ENCODE data around the gene LRRC36. TPM values are rescaled to one million over a fixed set of nuclear protein-coding genes. Genes with fewer than 3 reads are reported as not detected.

The LRRC36 gene
- total RNA-seq, 1 experiment from 2014 or later: not detected

- no peak for TF ChIP-seq REST (IDR thresholded peaks at IDR 0.05; ENCODE audit: low read depth)
These were observed 69.0 kb downstream of the LRRC36 start (continued) for GRCh38 chr16:67395458-67396158.

GRCh38 chr16:67396159-67397035 is 69.8 kb downstream of the LRRC36 start:
- H3K36me3 ChIP-seq (ENCODE audit: control insufficient read depth in 1 of 2, insufficient read depth in 2 of 2, low read length in 2 of 2): no peaks in the 10 kb centered on the region
- H3K9me2 ChIP-seq (ENCODE audit: insufficient read depth): no peaks in the 10 kb centered on the region
- H2AFZ ChIP-seq (ENCODE audit: low read depth, low read length, poor library complexity, severe bottlenecking): no peak overlapping the region
- H3K4me1 ChIP-seq (ENCODE audit: control insufficient read depth in 1 of 2, insufficient read depth in 2 of 2, low read length in 2 of 2): peaks cover 10 to 20% of the 10 kb centered on the region in 2 experiments
- intact Hi-C loops (cut with micrococcal nuclease): loop anchor here (5.0 kb wide), 1 partner anchor 134 kb away; no protein-coding TSS in a partner anchor
- POLR2A ChIA-PET: interaction anchor here (0.7 kb wide), 1 partner anchor 234 kb away, joined by 3 read pairs; no protein-coding TSS in a partner anchor
- no peaks in the 10 kb centered on the region for H4K20me1 ChIP-seq (ENCODE audit: insufficient read depth)
- ATAC-seq: peak; percentile 75
- peak overlapping the region; percentile 64 for H3K4me2 ChIP-seq (ENCODE audit: low read length)
- peak; percentile 71 for DNase-seq (ENCODE audit: low read depth, low spot score)
- peak overlapping the region; percentile 37; the same call in 1 of the 2 replicates for H3K27ac ChIP-seq (ENCODE audit: low read depth, low read length)
- no peaks in the 10 kb centered on the region for H3K79me2 ChIP-seq (ENCODE audit: insufficient read depth, low read length)
- H3K4me3 ChIP-seq (replicated peaks in 1 of 2; ENCODE audit: low read depth in 1 of 2, low read length in 2 of 2): 0 out of 4 replicates have a peak overlapping the region, but pooled peaks of 1 of the 2 experiments have one; percentile 10
- TF ChIP-seq ATF3 (IDR thresholded peaks at IDR 0.05) (no peak), EZH2phosphoT487 (IDR thresholded peaks at IDR 0.05; ENCODE audit: borderline replicate concordance) (no peak)
- BruUV-seq (replicated peaks): no TSS peak
- CTCF ChIA-PET: no interaction called here
- H3K27me3 ChIP-seq (ENCODE audit: insufficient read depth, low read length): no peaks in the 10 kb centered on the region
- H3K9ac ChIP-seq (ENCODE audit: low read length): peak overlapping the region; percentile 49
- no peaks in the 10 kb centered on the region for H3K9me3 ChIP-seq (ENCODE audit: control insufficient read depth in 1 of 2, insufficient read depth in 1 of 2, low read depth in 1 of 2, low read length in 2 of 2)
- RAD21 ChIA-PET (ENCODE audit: low non-redundant PET in 1 of 2, low total read pairs in 2 of 2, uncharacterized antibody in 2 of 2, unreplicated experiment in 2 of 2): no interaction called here
